GM21723 (cell line): ENCODE measurements around the gene CA7.

Experiments used
- ATAC-seq: cut with Tn5 transposase; IDR thresholded peaks from one replicate; pipeline ENCODE4 v1.9.1; 2021; ENCODE audit warnings: mild to moderate bottlenecking, moderate library complexity; ENCODE audit not compliant: unreplicated experiment

The CA7 gene

GRCh38 chr16:66872943-66873684 lies 28.9 kb downstream of the CA7 start:
- peak; percentile 87 for ATAC-seq

GRCh38 chr16:66873685-66874055 lies 29.5 kb downstream of the CA7 start:
- ATAC-seq, result no peak

- ATAC-seq, result no peak
Measured at GRCh38 chr16:66874079-66874775, 30.0 kb downstream of the CA7 start.

- ATAC-seq, result no peak
Measured at GRCh38 chr16:66878067-66878466, 33.9 kb downstream of the CA7 start.

- peak; percentile 95 for ATAC-seq
Measured at GRCh38 chr16:66880288-66881013, 36.2 kb downstream of the CA7 start, which contains the start of gene PDP2. PDP2 (plus strand) TSS chr16:66880515; CDS start chr16:66884285, 3,770 bp downstream.

GRCh38 chr16:66881014-66881417 lies 36.8 kb downstream of the CA7 start:
- ATAC-seq, result peak; percentile 6

GRCh38 chr16:66881560-66881959 lies 37.3 kb downstream of the CA7 start:
- no peak for ATAC-seq

GRCh38 chr16:66881964-66882508 lies 37.8 kb downstream of the CA7 start:
- no peak for ATAC-seq

- no peak for ATAC-seq
Measured at GRCh38 chr16:66882702-66883101, 38.5 kb downstream of the CA7 start.

- ATAC-seq, result no peak
Measured at GRCh38 chr16:66885491-66885890, 41.3 kb downstream of the CA7 start.

- no peak for ATAC-seq
Measured at GRCh38 chr16:66886321-66886720, 42.1 kb downstream of the CA7 start.

GRCh38 chr16:66886914-66887313 lies 42.7 kb downstream of the CA7 start:
- no peak for ATAC-seq

GRCh38 chr16:66888647-66889615 lies 44.7 kb downstream of the CA7 start:
- no peak for ATAC-seq

- ATAC-seq, result no peak
Measured at GRCh38 chr16:66889622-66890021, 45.4 kb downstream of the CA7 start.

- no peak for ATAC-seq
Measured at GRCh38 chr16:66890799-66891198, 46.6 kb downstream of the CA7 start.

GRCh38 chr16:66891360-66891759 lies 47.1 kb downstream of the CA7 start:
- no peak for ATAC-seq

GRCh38 chr16:66891797-66892196 lies 47.6 kb downstream of the CA7 start:
- ATAC-seq, result no peak

GRCh38 chr16:66894055-66894454 lies 49.8 kb downstream of the CA7 start:
- no peak for ATAC-seq

- ATAC-seq, result peak; percentile 72
Measured at GRCh38 chr16:66894948-66895688, 50.9 kb downstream of the CA7 start.

GRCh38 chr16:66895689-66895979 lies 51.4 kb downstream of the CA7 start:
- no peak for ATAC-seq
